ENCODE measurements around the gene KRT38.
"Not testable (repeated sequence)": the region's sequence is repeated elsewhere in the genome, so short reads cannot be mapped to it uniquely, and the experiment has no call there.

KRT38 gene

DNA sequence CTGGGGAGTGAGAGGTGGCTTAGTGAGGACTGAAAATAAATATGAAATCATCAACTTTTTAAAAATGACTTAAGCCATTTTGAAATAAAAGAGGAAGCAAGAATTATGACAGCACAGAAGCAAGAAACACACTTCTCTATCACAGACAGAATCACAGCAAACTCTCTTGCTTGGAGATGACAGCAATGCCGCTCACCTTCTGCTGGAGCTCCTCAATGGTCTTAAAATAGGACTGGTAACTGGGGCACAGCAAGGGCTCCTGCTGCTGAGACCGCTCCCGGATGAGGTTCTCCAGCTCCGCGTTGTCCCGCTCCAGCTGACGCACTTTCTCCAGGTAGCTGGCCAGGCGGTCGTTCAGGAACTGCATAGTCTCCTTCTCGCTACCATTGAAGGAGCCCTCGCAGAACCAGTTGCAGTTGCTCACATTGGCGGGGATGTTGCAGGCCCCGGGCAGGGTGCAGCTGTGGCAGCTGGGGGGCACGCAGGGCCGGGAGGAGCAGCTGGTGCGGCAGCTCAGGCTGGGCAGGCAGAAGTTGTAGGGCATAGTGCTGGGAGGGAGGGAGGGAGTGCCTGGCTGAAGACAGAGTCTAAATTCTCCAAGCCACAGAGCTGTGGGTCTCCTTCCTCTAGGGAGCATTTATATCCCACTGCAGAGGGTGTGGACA is 43.7 kb downstream of the KRT38 start, which contains the start of gene KRT31:
KRT31 (minus strand) TSS at position 613 of the 665 bp plus-strand sequence; CDS start at position 544, 69 bp downstream.
- Mint-ChIP-seq H3K27ac (no peak within 1 kb of the TSS), H3K4me1 (peaks cover 10% of the 10 kb centered on the region), H3K36me3 (no peaks in the 10 kb centered on the region), H3K9me3 (no peaks in the 10 kb centered on the region), H3K4me3 (no peak within 1 kb of the TSS), H3K27me3 (peaks cover 1% of the 10 kb centered on the region)

DNA sequence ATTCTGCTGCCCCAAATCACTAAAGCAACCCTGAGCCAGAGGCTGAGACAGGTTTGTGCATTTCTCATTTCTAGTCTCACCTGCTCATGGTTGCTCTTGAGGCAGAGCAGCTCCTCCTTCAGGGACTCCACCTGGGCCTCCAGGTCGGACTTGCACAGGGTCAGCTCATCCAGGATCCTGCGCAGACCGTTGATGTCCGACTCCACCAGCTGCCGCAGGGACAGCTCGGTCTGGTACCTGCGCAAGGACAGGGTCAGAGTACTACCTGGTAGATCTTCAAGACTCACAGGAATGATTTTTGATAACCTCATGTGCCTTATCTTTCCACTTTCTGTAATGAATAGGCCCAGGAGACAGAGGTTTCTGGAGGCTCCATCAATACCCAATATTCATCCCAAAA is 44.4 kb downstream of the KRT38 start:
- Mint-ChIP-seq H3K4me3 (no peak overlapping the region), H3K27ac (no peak overlapping the region), H3K4me1 (peaks cover 8% of the 10 kb centered on the region), H3K36me3 (no peaks in the 10 kb centered on the region), H3K27me3 (peaks cover 1% of the 10 kb centered on the region), H3K9me3 (no peaks in the 10 kb centered on the region)

DNA sequence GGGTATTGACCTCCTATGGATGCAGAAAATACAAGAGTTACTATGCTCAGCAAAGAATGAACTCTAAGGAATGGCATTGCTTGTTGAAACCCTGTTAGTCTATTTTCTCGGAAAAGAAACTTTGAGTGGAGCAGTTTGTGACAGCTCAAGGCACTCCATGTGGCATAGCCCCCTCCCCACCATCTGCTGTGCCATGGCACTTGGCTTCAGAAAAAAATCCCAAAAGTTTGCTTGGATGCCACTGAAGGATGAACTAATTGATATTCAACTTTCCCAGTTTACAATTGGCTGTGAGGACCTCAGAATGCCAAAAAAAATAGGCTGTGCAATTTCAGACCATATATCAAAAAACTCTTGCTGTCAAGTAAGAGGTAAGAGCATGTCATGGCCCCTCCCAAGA is 45.2 kb downstream of the KRT38 start:
- Mint-ChIP-seq H3K4me1 (peaks cover 8% of the 10 kb centered on the region), H3K36me3 (no peaks in the 10 kb centered on the region), H3K4me3 (no peak overlapping the region), H3K27me3 (peaks cover 1% of the 10 kb centered on the region), H3K27ac (no peak overlapping the region), H3K9me3 (no peaks in the 10 kb centered on the region)

DNA sequence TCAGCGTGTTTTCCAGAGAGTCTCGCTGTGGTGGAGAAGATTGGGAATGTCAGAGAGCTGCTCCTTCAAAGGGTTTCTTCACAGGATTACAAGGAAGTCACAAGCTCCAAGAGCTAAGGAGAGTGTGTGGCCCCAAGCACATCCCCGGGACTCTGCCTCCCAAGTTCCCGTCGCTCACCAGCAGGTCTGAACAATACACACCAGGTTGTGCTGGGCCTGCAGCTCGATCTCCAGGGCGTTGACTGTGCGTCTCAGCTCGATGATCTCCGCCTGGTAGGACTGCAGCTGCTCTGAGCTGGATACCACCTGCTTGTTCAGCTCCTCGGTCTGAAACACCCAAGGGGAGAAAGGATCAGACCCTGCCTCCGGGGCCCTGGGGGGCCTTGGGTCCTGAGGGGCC is 45.7 kb downstream of the KRT38 start:
- not testable (repeated sequence) for H3K27ac Mint-ChIP-seq, H3K27me3 Mint-ChIP-seq, H3K4me1 Mint-ChIP-seq, H3K36me3 Mint-ChIP-seq, H3K9me3 Mint-ChIP-seq, H3K4me3 Mint-ChIP-seq

DNA sequence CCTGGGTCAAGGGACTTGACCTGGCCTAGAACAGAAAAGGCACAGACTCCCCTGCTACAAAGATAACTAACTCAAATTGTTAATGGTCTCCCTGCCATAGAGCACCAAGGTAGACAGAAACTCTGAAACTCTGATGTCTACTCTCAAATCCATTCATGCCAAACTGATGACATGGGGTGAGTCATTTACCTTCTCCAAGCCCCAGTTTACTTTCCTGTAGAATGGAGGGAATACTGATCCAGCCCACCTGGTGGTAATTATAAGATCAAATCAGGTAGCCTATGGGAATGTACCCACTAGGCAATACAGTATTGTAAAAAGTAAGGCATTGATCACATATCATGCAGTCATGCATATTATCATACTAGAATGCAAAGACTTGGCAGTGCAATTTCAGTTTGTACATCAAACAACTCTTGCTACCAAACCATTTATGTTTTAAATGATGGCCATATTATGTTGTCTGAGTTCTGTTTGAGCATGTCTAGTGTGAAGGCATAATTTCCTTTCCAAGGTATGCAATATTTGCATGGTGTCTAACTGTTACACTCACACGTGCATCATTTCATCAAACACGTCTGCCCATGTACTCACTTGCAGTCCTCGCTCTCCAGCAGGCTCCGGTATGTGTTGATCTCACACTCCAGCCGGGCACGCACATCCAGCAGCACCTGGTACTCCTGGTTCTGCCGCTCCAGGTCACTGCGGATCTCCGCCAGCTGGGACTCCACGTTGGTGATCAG is 46.4 kb downstream of the KRT38 start:
- H3K27me3 Mint-ChIP-seq: peaks cover 1% of the 10 kb centered on the region

DNA sequence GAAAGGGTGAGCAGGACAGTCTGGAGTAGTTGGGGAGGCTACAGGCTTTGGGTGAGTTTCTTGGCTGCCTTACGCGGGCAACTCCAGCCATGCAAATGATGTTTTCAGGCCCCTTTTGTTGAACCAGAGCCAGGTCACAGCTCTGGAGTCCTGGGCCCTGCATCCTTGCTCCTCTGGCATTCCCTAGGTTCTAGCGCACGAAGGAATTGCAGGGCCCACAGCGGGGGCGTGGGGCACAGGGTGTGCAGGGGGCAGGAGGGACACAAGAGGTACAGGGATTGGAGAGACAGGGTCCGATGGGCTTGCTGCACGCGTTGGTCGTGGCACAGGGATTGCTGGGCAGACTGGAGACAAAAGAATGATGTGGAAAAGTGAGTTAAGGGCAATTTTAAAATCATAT is 47.0 kb downstream of the KRT38 start:
- H3K4me1 Mint-ChIP-seq: peaks cover 3% of the 10 kb centered on the region
- peaks cover 1% of the 10 kb centered on the region for H3K27me3 Mint-ChIP-seq
- no peaks in the 10 kb centered on the region for H3K9me3 Mint-ChIP-seq
- no peak overlapping the region for H3K4me3 Mint-ChIP-seq
- H3K27ac Mint-ChIP-seq: no peak overlapping the region
- H3K36me3 Mint-ChIP-seq: no peaks in the 10 kb centered on the region

More for the DNA sequence above, 46.4 kb downstream of the KRT38 start:
- Mint-ChIP-seq H3K4me1 (peaks cover 7% of the 10 kb centered on the region), H3K36me3 (no peaks in the 10 kb centered on the region), H3K4me3 (no peak overlapping the region), H3K9me3 (no peaks in the 10 kb centered on the region), H3K27ac (no peak overlapping the region)

DNA sequence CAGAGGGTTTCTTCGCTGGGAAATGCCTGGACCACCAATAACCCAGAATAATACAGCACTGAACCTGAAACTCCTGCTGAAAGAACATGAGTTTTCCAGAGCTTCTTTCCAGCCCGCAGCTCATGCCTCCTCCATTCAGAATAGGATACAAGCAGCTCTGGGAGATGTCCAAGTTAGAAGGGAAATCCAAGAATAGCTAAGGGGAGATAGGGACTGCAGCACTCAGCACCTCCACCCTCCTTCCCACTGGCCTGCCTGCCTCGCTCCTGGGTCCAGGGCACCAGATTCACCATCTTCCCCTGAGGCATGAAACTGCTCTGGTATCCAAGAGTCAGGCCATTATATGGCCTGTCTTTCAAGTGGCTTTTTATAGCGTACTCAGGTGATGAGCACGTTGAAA is 47.5 kb downstream of the KRT38 start:
- Mint-ChIP-seq H3K27me3 (peaks cover 1% of the 10 kb centered on the region), H3K36me3 (no peaks in the 10 kb centered on the region), H3K27ac (no peak overlapping the region)

DNA sequence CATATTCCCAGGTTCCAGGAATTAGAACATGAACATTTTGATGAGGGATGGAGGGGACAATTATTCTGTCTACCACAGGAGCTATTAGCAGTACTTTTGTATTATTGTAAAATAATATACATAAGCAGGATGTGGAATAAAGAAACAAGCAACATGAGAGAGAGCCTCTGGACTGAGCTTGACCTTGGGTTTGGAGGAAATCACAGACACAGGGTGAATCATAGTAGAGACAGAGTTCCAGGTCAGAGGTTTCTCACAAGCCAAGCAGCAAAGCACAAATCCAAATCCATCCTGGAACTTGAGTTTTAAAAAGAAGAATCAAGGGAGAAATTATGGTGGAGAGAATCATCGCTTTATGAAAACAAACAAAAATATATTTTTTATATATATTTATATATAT is 48.5 kb downstream of the KRT38 start:
- Mint-ChIP-seq H3K4me1 (peaks cover 3% of the 10 kb centered on the region), H3K4me3 (no peak overlapping the region), H3K27me3 (peaks cover 1% of the 10 kb centered on the region), H3K36me3 (peaks cover 2% of the 10 kb centered on the region), H3K9me3 (no peaks in the 10 kb centered on the region), H3K27ac (no peak overlapping the region)

More for the DNA sequence above, 47.5 kb downstream of the KRT38 start:
- Mint-ChIP-seq H3K4me3 (no peak overlapping the region), H3K4me1 (peaks cover 3% of the 10 kb centered on the region), H3K9me3 (no peaks in the 10 kb centered on the region)

DNA sequence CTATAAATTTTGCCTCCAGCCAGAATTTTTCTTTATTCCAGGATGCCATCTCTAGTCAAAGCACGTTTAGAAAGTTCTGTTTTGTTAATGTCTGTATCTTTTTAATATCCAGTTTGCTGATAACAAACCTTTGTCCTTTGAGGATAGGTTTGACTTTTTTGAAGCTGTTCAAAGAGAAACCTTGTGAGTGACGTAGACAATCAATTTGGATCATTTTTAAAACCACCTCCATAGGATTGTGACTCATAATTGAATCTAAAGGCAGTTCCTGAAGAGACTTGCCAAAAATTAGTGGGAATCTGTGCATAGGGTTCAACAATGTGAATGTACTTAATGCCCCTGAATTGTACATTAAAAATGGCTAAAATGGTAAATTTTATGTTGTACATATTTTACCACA is 49.2 kb downstream of the KRT38 start:
- no peak overlapping the region for H3K4me3 Mint-ChIP-seq
- H3K9me3 Mint-ChIP-seq: peaks cover 4% of the 10 kb centered on the region
- H3K27me3 Mint-ChIP-seq: peaks cover 3% of the 10 kb centered on the region
- no peak overlapping the region for H3K27ac Mint-ChIP-seq
- H3K4me1 Mint-ChIP-seq: peaks cover 3% of the 10 kb centered on the region
- peaks cover 4% of the 10 kb centered on the region for H3K36me3 Mint-ChIP-seq

DNA sequence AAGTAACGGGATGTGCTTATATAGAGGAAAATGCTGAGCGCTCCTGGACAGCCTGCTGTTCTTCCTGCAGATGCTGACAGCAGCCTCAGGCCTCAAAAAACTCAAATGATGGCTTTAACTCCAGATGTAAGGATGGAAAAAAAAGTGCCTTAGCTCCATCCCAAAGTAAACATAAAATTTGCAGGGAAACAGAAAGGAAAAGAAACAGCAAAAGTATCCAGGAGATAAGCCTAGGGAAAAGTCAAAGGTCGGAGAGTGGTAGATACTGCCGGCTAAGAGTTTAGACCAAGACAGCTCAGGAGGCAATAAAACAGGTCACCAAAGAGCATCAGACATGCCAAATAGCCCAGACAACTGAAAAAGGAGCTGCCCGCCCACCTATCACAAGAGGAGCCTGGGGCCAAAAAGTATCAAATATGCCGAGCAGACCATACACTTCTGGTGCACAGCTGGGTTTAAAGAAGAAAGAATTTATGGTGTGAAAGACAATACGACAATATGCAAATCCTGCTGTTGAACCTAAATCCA is 50.3 kb downstream of the KRT38 start:
- Mint-ChIP-seq H3K27ac (no peak overlapping the region), H3K4me3 (no peak overlapping the region), H3K9me3 (peaks cover 7% of the 10 kb centered on the region), H3K4me1 (no peaks in the 10 kb centered on the region), H3K36me3 (peaks cover 5% of the 10 kb centered on the region), H3K27me3 (peaks cover 4% of the 10 kb centered on the region)

DNA sequence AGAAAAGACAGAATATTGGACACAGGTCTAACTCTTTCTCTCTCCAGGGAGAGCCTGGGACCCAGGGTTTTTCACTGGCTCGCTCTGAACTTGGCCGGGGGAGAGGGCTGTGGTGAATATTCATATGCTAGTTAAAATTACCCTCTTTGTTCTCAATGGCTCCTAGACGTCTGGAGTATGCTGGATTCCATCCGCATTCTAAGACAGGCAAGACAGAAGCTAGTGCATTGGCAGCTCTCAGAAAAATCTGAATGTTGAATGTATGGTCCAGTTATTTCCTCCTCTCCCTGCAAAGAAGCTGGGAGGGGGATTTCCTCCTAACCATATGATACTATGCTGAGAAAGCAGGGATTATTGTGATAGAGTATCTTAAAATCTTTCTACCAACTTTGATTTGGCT is 53.1 kb downstream of the KRT38 start:
- H3K4me1 Mint-ChIP-seq: no peaks in the 10 kb centered on the region
- H3K36me3 Mint-ChIP-seq: peaks cover 5% of the 10 kb centered on the region
- peaks cover 7% of the 10 kb centered on the region for H3K9me3 Mint-ChIP-seq
- no peak overlapping the region for H3K4me3 Mint-ChIP-seq
- peaks cover 3% of the 10 kb centered on the region for H3K27me3 Mint-ChIP-seq
- no peak overlapping the region for H3K27ac Mint-ChIP-seq

DNA sequence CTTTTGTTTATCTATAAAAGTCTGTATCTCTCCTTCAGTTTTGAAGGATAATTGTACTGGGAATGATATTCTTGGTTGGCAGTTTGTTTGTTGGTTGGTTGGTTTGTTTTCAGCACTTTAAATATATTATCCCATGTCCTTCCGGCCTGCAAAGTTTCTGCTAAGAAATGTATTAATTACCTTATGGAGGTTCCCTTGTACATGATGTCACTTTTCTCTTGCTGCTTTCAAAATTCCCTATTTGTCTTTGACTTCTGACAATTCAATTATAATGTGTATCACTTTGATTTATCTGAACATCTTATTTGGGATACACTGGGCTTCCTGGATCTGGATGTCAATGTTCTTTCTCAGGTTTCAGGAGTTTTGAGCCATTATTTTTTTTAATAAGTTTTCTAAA is 54.6 kb downstream of the KRT38 start:
- H3K27me3 Mint-ChIP-seq: peaks cover 3% of the 10 kb centered on the region
- H3K9me3 Mint-ChIP-seq: peaks cover 7% of the 10 kb centered on the region
- H3K4me1 Mint-ChIP-seq: no peaks in the 10 kb centered on the region
- peaks cover 5% of the 10 kb centered on the region for H3K36me3 Mint-ChIP-seq
- H3K4me3 Mint-ChIP-seq: no peak overlapping the region
- peak overlapping the region; percentile 17 for H3K27ac Mint-ChIP-seq

All from activated naive CD4-positive, alpha-beta T cell treated with anti-CD3 and anti-CD28 coated beads, Interleukin-2, amount 50 U/mL, for 24 hours (primary cell).